Measurements from ENCODE around the gene FBXW5. TPM values are rescaled to one million over a fixed set of nuclear protein-coding genes. Genes with fewer than 3 reads are reported as not detected.

FBXW5 gene
- total RNA-seq, 1 experiment from 2014 or later, result 88.0 TPM

DNA sequence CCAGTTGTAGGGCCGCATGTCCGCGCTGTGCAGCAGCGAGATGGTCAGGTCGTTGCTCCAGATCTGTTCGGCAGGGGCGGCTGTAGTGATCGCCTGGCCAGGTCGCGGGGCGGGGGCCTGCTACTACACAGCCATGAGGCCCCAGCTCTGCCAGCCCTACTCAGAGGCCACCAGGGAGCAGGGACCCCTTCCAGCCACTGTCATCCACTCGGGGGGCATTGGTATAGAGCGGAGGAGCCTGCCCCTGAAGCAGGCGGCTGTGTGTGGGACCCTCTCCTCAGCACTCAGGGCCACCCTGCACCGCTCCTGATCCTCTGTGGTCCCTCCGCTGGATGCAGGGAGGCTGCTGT, 1.7 kb downstream of the FBXW5 start:
- peaks cover 12 to 15% of the 10 kb centered on the region in 2 experiments; a peak in 3 of 4 replicates for H3K36me3 ChIP-seq (ENCODE audit: control insufficient read depth in 1 of 2, insufficient read depth in 2 of 2, low read length in 2 of 2)
- H3K79me2 ChIP-seq (ENCODE audit: insufficient read depth, low read length), result peaks cover 20% of the 10 kb centered on the region
- H3K9me3 ChIP-seq (ENCODE audit: control insufficient read depth in 1 of 2, insufficient read depth in 1 of 2, low read depth in 1 of 2, low read length in 2 of 2), result no peaks in the 10 kb centered on the region
- TF ChIP-seq ZNF274 (IDR thresholded peaks at IDR 0.05; ENCODE audit: low read depth, low read length) (no peak), ATF3 (IDR thresholded peaks at IDR 0.05) (no peak), RAD21 (IDR thresholded peaks at IDR 0.05; ENCODE audit: low read depth) (no peak), POLR2AphosphoS5 (IDR thresholded peaks at IDR 0.05; ENCODE audit: low read depth, low read length) (no peak), FOSL1 (IDR thresholded peaks at IDR 0.05; ENCODE audit: low read depth) (no peak), ELF1 (IDR thresholded peaks at IDR 0.05; ENCODE audit: borderline replicate concordance, low read depth) (no peak), ZFX (IDR thresholded peaks at IDR 0.05) (no peak), SRF (IDR thresholded peaks at IDR 0.05; ENCODE audit: low read depth) (no peak), CEBPB (IDR thresholded peaks at IDR 0.05; ENCODE audit: low read depth) (no peak), POLR2A (IDR thresholded peaks at IDR 0.05; ENCODE audit: borderline replicate concordance, extremely low read depth, insufficient read depth, insufficient read length) (no peak), EGR1 (IDR thresholded peaks at IDR 0.05; ENCODE audit: low read depth) (no peak), CTCF (IDR thresholded peaks at IDR 0.05 in 2 of 3, conservative IDR thresholded peaks at IDR 0.05 in 1 of 3; ENCODE audit: borderline replicate concordance in 1 of 3, insufficient read depth in 1 of 3, low read depth in 2 of 3, low read length in 2 of 3) (no peak), TCF7L2 (IDR thresholded peaks at IDR 0.05; ENCODE audit: borderline replicate concordance, extremely low read depth, insufficient read depth, insufficient read length) (no peak), SP1 (IDR thresholded peaks at IDR 0.05; ENCODE audit: low read depth) (no peak), JUND (IDR thresholded peaks at IDR 0.05) (no peak), ZBTB33 (IDR thresholded peaks at IDR 0.05; ENCODE audit: extremely low read depth, insufficient replicate concordance, low read length) (no peak)
- ATAC-seq (no peak), DNase-seq (ENCODE audit: low read depth, low spot score) (no peak)
- H3K9me2 ChIP-seq (ENCODE audit: insufficient read depth), result no peaks in the 10 kb centered on the region
- CTCF ChIA-PET, result no interaction called here
- H3K4me1 ChIP-seq (ENCODE audit: control insufficient read depth in 1 of 2, insufficient read depth in 2 of 2, low read length in 2 of 2), result peaks cover 9 to 25% of the 10 kb centered on the region in 2 experiments; a peak in 3 of 4 replicates
- POLR2A ChIA-PET, result no interaction called here
- RAD21 ChIA-PET (ENCODE audit: low non-redundant PET in 1 of 2, low total read pairs in 2 of 2, uncharacterized antibody in 2 of 2, unreplicated experiment in 2 of 2), result no interaction called here
- H3K4me3 ChIP-seq (replicated peaks in 1 of 2; ENCODE audit: low read depth in 1 of 2, low read length in 2 of 2), result peak overlapping the region; percentile 78 to 88
- intact Hi-C loops (cut with micrococcal nuclease), result loop anchor here (5.0 to 10.0 kb wide), 2 partner anchors 98 to 156 kb away; partner anchors contain the start of genes AJM1 and PHPT1
- peak overlapping the region; percentile 86; the same call in 1 of the 2 replicates for H3K9ac ChIP-seq (ENCODE audit: low read length)
- no peak overlapping the region for H2AFZ ChIP-seq (ENCODE audit: low read depth, low read length, poor library complexity, severe bottlenecking)
- H3K27ac ChIP-seq (ENCODE audit: low read depth, low read length), result peak overlapping the region; percentile 97; the same call in 1 of the 2 replicates
- H4K20me1 ChIP-seq (ENCODE audit: insufficient read depth), result no peaks in the 10 kb centered on the region
- peak overlapping the region; percentile 89 for H3K4me2 ChIP-seq (ENCODE audit: low read length)
- H3K27me3 ChIP-seq (ENCODE audit: insufficient read depth, low read length), result no peaks in the 10 kb centered on the region
- no TSS peak for BruUV-seq (replicated peaks)

Data from HCT116 (cell line).